Skeletal muscle cell (primary cell): ENCODE results near the gene PLET1.
"Not testable (repeated sequence)": the region's sequence is repeated elsewhere in the genome, so short reads cannot be mapped to it uniquely, and the experiment has no call there.

Experiments
- DNase-seq: peaks from one replicate; pipeline ENCODE4 v3.0.0-alpha.2; 2010; ENCODE audit warnings: low read depth
- H3K4me3 ChIP-seq: 2 replicates; pipeline ENCODE4 v1.5.1; 2011; ENCODE audit warnings: low read depth, mild to moderate bottlenecking, control low read depth, low read length, moderate library complexity

PLET1 gene

DNA sequence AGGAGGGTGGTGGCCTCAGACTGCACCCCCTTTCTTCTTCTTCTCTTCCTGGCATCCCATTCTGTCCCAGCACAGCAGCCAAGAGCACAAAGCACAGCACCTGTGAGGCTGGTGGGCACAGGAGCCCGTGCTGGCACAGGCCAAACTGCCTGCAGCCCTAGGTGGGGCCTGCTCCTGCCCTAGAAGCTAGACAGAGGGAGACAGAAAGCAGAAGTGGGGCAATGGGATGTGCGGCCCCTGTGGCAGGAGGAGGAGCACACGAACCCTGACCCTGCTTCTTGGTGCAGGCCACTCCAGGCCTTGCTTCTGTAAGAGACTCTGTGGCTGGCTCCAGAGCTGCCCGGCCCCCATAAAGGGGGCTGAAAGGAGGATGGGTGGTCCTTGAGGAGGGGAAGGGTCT is 38.4 kb downstream of the PLET1 start:
- no peak overlapping the region for H3K4me3 ChIP-seq
- no peak for DNase-seq

DNA sequence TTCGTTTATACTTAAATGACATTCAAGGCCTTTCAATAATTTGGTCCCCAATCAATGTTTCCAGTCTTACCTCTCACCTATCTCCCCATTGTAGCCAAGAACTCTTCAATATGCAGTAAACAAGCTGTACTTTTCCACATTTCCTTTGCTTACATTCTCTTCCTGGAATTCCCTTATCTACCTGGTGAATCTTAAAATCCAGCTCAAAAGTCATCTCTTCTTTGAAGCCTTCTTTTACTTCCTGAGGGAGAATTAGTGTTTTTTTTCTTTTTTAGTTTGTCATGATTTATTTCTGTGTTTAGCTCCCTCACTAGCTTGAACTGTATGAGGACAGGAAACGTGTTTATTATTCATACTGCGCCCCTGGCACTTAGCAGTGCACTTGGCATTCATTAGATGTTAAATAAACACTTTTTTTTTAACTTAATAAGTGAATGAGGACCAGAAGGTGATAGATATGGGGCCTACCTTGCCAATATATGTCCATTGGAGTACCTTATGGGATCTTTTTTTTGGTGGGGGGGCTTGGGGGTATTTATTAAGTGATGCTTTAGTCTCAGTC is 39.3 kb downstream of the PLET1 start:
- H3K4me3 ChIP-seq, result no peak overlapping the region
- no peak for DNase-seq

GRCh38 chr11:112219476-112220232 is 41.0 kb downstream of the PLET1 start:
- H3K4me3 ChIP-seq, result no peak overlapping the region
- no peak for DNase-seq

DNA sequence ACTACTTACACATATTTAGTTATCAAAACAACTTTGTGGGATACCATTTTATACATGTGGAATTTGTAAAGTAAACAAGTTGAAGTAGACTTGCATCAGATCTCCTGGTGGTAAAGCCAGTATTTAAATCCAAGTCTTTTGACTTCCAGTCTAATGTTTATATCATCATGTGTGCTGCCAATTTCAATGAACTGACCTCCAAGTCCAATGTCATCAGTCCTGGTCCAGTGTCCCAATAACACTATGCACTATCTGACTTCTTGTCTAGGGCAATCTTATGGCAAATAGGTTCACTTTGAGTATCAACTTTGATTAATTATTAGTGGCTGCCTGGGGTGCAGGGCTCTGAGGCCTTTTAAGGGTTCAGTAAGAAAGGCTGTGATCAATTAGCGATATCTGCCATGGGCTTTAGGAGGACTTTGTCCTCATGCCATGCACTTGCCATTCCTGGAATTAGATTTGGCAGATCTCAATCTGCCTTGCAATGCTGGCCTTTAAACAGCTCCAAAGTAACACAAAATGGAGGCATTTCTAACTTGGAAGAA is 44.0 kb downstream of the PLET1 start:
- no peak overlapping the region for H3K4me3 ChIP-seq
- DNase-seq, result no peak

DNA sequence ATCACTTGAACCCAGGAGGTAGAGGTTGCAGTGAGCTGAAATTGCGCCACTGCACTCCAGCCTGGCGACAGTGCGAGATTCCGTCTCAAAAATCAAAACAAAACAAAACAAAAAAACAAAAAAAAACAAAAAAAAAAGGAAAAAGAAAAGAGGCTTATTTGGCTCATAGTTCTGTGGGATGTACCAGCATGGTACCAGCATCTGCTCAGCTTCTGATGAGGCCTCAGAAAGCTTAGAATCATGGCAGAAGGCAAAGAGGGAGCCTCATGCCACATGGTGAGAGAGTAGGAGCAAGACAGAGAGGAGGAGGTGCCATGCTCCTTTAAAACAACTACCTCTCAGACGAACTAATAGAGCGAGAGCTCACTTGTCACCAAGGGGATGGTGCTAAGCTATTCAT is 45.0 kb downstream of the PLET1 start:
- DNase-seq, result no peak
- H3K4me3 ChIP-seq, result no peak overlapping the region

- no peak overlapping the region for H3K4me3 ChIP-seq
- DNase-seq, result no peak
Measured at GRCh38 chr11:112213753-112214152, 46.9 kb downstream of the PLET1 start.

DNA sequence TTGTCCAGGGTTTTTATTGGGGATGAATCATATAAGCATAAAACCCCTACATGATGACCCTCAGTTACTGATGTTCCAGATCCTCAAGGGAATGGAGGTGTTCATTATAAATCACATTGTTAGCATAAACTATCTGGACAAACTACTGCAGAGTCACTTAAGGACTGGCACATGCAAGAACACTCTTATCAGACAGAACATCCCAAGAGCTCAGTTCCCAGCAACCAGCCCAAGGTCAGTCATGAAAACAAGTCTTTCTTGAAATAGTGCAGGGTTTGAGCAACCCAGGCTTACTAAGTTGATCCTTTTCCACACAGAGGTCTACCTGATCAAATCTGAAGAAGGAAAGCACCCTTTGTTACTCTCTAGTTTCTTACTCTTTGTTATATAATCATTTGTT is 48.0 kb downstream of the PLET1 start:
- no peak overlapping the region for H3K4me3 ChIP-seq
- no peak for DNase-seq

GRCh38 chr11:112212290-112212689 is 48.4 kb downstream of the PLET1 start:
- DNase-seq, result no peak
- no peak overlapping the region for H3K4me3 ChIP-seq

GRCh38 chr11:112211536-112211935 is 49.1 kb downstream of the PLET1 start:
- no peak for DNase-seq
- no peak overlapping the region for H3K4me3 ChIP-seq

DNA sequence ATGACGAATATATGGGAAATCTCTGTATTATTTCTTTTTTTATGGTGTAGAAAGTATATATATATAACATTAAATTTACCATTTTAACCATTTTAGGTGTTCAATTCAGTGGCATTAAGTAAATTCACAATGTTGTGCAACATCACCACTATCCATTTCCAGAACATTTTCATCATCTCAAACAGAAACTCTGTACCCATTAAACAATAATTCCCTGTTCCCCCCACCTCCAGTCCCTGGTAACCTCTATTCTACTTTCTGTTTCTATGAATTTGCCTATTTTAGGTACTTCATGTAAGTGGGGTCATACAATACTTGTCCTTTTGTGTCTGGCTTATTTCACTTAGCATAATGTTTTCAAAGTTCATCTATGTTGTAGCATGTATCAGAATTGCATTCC is 49.8 kb downstream of the PLET1 start:
- no peak overlapping the region for H3K4me3 ChIP-seq
- DNase-seq, result no peak

GRCh38 chr11:112206071-112206470 is 54.6 kb downstream of the PLET1 start:
- no peak for DNase-seq
- H3K4me3 ChIP-seq, result no peak overlapping the region

DNA sequence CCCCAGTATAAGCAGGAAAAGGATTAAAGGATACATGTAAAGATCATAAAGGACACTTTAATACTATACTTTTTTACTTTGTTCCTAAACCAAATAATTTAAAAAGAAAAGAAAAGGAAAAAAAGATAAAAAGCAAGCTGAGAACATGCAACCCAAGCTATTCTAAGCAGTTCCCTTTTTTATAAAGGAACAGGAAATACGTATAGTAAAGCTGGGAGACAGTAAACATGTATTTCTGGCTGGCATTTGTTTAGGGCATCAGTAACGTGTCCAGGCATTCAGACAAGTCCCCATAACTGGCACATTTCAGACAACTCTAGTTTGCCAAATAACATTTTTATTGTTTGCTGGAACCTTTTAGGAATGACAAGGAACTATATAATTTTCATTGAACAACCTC is 60.4 kb downstream of the PLET1 start:
- DNase-seq, result no peak
- H3K4me3 ChIP-seq, result no peak overlapping the region

GRCh38 chr11:112199101-112199500 is 61.6 kb downstream of the PLET1 start:
- H3K4me3 ChIP-seq, DNase-seq: not testable (repeated sequence)
